ENCODE measurements around the gene TUBGCP2.

DNA sequence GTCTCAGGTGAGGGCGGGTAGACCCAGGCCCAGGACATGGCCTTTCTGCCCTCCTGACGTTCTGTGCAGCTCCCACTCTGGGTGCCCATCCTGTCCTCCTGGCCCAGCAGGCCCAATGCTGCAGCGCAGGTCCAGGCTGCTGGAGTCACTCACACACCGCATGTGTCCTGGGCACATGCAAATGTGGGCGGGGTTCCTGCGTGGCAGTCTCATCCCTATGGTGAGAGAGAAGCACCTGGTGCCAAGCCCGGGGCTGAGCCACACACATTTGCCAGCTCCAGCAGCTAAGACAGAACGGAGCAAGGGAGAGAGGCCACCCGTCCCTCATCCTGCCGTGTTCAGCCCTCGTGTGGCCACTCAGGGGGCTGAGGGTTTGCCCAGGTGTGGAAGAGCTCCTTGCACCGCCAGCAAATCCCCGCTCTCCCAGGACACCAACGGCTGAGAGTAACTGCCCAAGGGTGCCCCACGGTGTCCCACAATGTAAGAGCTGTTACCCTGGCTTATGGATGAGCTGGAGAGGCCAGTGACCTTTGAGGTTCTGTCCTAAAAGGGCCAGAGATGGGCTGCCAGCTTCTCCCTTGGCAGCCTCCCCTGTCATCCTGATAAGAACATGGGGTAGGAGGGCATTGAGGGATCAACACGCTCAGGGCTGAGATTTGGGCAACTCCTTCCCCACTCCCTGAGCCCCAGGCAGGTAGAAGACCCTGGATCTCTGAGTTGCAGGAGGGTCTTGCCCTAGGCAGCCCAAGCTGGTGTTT is 44.7 kb upstream of the TUBGCP2 start:
- no peak for TF ChIP-seq CTCF (IDR thresholded peaks at IDR 0.05)
- no peak for TF ChIP-seq POLR2A (IDR thresholded peaks at IDR 0.05)
